ENCODE measurements around the gene OR7G1.

DNA sequence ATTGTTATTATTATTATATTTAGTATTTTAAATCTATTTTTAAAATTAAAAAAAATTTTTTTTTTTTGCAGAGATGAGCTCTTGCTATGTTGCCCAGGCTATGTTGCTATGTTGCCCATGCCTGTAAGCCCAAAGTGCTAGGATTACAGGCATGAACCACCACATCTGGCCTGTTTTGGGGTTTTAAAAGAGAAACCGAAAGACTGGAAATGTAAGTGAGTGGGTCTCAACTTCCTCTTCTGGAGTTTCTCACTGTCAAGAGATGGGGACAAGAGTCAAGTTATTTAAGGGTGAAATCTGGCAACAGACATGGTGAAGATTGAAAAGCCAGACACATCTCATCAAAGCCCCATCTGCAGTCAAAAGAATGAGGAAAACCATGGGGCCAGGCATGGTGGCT is 15.4 kb upstream of the OR7G1 start:
- TF ChIP-seq KAT7 (CRISPR knock-in tag; IDR thresholded peaks at IDR 0.05; ENCODE audit: borderline replicate concordance) (no peak), CTCF (IDR thresholded peaks at IDR 0.05) (no peak), PRDM15 (CRISPR knock-in tag; IDR thresholded peaks at IDR 0.05) (no peak), ETV6 (CRISPR knock-in tag; IDR thresholded peaks at IDR 0.05) (no peak), SMAD3 (CRISPR knock-in tag; IDR thresholded peaks at IDR 0.05; ENCODE audit: borderline replicate concordance) (no peak)
- TF ChIP-seq, protein P1, sequence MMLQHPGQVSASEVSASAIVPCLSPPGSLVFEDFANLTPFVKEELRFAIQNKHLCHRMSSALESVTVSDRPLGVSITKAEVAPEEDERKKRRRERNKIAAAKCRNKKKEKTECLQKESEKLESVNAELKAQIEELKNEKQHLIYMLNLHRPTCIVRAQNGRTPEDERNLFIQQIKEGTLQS (CRISPR knock-in tag; conservative IDR thresholded peaks at IDR 0.05), result no peak
- TF ChIP-seq, protein P2, sequence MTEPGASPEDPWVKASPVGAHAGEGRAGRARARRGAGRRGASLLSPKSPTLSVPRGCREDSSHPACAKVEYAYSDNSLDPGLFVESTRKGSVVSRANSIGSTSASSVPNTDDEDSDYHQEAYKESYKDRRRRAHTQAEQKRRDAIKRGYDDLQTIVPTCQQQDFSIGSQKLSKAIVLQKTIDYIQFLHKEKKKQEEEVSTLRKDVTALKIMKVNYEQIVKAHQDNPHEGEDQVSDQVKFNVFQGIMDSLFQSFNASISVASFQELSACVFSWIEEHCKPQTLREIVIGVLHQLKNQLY (CRISPR knock-in tag; IDR thresholded peaks at IDR 0.05), result no peak
- TF ChIP-seq, protein P3, sequence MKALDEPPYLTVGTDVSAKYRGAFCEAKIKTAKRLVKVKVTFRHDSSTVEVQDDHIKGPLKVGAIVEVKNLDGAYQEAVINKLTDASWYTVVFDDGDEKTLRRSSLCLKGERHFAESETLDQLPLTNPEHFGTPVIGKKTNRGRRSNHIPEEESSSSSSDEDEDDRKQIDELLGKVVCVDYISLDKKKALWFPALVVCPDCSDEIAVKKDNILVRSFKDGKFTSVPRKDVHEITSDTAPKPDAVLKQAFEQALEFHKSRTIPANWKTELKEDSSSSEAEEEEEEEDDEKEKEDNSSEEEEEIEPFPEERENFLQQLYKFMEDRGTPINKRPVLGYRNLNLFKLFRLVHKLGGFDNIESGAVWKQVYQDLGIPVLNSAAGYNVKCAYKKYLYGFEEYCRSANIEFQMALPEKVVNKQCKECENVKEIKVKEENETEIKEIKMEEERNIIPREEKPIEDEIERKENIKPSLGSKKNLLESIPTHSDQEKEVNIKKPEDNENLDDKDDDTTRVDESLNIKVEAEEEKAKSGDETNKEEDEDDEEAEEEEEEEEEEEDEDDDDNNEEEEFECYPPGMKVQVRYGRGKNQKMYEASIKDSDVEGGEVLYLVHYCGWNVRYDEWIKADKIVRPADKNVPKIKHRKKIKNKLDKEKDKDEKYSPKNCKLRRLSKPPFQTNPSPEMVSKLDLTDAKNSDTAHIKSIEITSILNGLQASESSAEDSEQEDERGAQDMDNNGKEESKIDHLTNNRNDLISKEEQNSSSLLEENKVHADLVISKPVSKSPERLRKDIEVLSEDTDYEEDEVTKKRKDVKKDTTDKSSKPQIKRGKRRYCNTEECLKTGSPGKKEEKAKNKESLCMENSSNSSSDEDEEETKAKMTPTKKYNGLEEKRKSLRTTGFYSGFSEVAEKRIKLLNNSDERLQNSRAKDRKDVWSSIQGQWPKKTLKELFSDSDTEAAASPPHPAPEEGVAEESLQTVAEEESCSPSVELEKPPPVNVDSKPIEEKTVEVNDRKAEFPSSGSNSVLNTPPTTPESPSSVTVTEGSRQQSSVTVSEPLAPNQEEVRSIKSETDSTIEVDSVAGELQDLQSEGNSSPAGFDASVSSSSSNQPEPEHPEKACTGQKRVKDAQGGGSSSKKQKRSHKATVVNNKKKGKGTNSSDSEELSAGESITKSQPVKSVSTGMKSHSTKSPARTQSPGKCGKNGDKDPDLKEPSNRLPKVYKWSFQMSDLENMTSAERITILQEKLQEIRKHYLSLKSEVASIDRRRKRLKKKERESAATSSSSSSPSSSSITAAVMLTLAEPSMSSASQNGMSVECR (CRISPR knock-in tag; IDR thresholded peaks at IDR 0.05; ENCODE audit: borderline replicate concordance), result no peak
